CD4-positive, alpha-beta memory T cell (primary cell): ENCODE results near the gene CEP63. TPM values are rescaled to one million over a fixed set of nuclear protein-coding genes. Genes with fewer than 3 reads are reported as not detected.

Source experiments
- CTCF ChIA-PET: fragments of 350-600 bp; sonication (Branson Sonifier 250); formaldehyde crosslinking; loops from one replicate; lab custom pipeline; 2021; ENCODE audit warnings: inconsistent platforms; ENCODE audit not compliant: partially characterized antibody; lab: Charles Lee
- POLR2A ChIA-PET: fragments of 350-600 bp; sonication (Branson Sonifier 250); formaldehyde crosslinking; loops from one replicate; lab custom pipeline; 2021; ENCODE audit not compliant: partially characterized antibody; lab: Charles Lee
- DNase-seq, 5 donors: peaks; one replicate each; pipeline versions ENCODE4 v3.0.0 to v3.0.0-alpha.2; 2020 to 2022; ENCODE audit warnings: mixed read lengths in 1 of 5
- H3K27ac ChIP-seq: one replicate; pipeline ENCODE4 v1.7.0; 2013; ENCODE audit warnings: low read depth, low read length
- H3K27me3 ChIP-seq: 2 replicates; pipeline ENCODE4 v1.7.0; 2013; ENCODE audit warnings: mild to moderate bottlenecking, low read length, moderate library complexity; ENCODE audit not compliant: insufficient read depth
- H3K36me3 ChIP-seq: 2 replicates; pipeline ENCODE4 v1.7.0; 2013; ENCODE audit warnings: mild to moderate bottlenecking, low read length, moderate library complexity; ENCODE audit not compliant: insufficient read depth
- H3K4me1 ChIP-seq: 2 replicates; pipeline ENCODE4 v1.7.0; 2013; ENCODE audit warnings: mild to moderate bottlenecking, low read length, moderate library complexity; ENCODE audit not compliant: insufficient read depth
- H3K4me3 ChIP-seq, 2 donors: one replicate each; pipeline ENCODE4 v1.7.0; 2013; ENCODE audit warnings: low read length in 2 of 2, mild to moderate bottlenecking in 1 of 2
- H3K9me3 ChIP-seq, 2 donors: one replicate each; pipeline ENCODE4 v1.7.0; 2013; ENCODE audit warnings: low read length in 2 of 2, control low read depth in 1 of 2; ENCODE audit not compliant: control insufficient read depth in 1 of 2
- H3K27ac Mint-ChIP-seq, 7 donors: one replicate each; pipeline ENCODE4 v1.8.0; 2020 to 2021; ENCODE audit warnings: mixed read lengths in 7 of 7, mild to moderate bottlenecking in 6 of 7, inconsistent platforms in 3 of 7, moderate library complexity in 3 of 7
- H3K27me3 Mint-ChIP-seq, 2 donors: one replicate each; pipeline ENCODE4 v1.8.0; 2020 to 2021; ENCODE audit warnings: mixed read lengths in 2 of 2
- H3K36me3 Mint-ChIP-seq, 2 donors: one replicate each; pipeline ENCODE4 v1.8.0; 2020 to 2021; ENCODE audit warnings: mixed read lengths in 2 of 2, inconsistent platforms in 1 of 2, mild to moderate bottlenecking in 1 of 2
- H3K4me1 Mint-ChIP-seq, 4 donors: one replicate each; pipeline ENCODE4 v1.8.0; 2020 to 2021; ENCODE audit warnings: mixed read lengths in 4 of 4, mild to moderate bottlenecking in 1 of 4
- H3K4me3 Mint-ChIP-seq, 8 donors: one replicate each; pipeline ENCODE4 v1.8.0; 2020 to 2021; ENCODE audit warnings: mixed read lengths in 8 of 8, mild to moderate bottlenecking in 7 of 8, moderate library complexity in 6 of 8, inconsistent platforms in 3 of 8
- H3K9me3 Mint-ChIP-seq, 8 donors: one replicate each; pipeline ENCODE4 v1.8.0; 2020 to 2021; ENCODE audit warnings: mixed read lengths in 8 of 8, mild to moderate bottlenecking in 5 of 8, inconsistent platforms in 3 of 8, moderate library complexity in 1 of 8
- intact Hi-C: fragments of 100-400 bp; cut with micrococcal nuclease; formaldehyde crosslinking; loops from one replicate; pipeline ENCODE4 v1.15.1; 2023
- polyA plus RNA-seq, 2 donors: library from polyadenylated mRNA; unstranded; fragments of 300-500 nt; fragmentation: Illumina TruSeq; gene quantifications; one replicate each; pipeline ENCODE4 v1.2.3, GENCODE V29; 2021
- total RNA-seq, 2 experiments: library from RNA; stranded (reverse); gene quantifications; one replicate each; pipeline ENCODE4 v1.2.3, GENCODE V29; 2021

CEP63 gene
- total and polyA plus RNA-seq, 4 experiments from 2014 or later: 12.8 to 40.1 (median 25.6) TPM

DNA sequence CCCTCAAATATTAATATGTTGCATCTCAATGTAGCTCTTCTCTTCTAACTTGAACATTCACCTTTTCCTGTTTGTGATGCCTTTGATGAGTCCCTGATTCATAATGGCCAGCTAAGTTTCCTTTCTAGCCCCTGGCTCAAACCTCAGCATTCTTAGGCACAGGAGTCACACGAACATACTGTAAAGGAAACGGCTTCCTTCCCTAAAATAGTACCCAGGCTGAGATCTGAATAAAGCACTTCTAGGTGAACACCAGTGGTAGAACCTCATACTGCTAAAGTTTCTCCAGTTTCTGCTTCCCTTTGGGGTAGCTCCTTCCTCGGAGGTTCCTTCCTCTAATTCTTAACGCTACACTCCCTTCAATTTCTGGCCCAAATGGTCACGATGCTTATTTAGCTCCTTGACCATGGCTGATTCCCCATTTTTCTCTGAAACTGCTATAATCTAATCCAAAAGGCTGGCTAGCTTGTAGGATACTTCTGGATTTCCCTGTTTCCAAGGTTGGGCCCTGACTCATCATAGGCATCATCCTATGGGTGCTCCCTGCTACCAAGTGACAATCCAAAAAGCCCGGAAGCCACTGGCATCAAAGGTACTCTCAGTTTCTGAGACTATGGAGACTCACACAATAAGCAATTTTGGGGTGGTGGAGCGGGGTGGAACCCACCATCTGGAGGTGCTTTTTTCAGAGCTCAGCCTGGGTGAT is 2.5 kb upstream of the CEP63 start:
- H3K27me3 ChIP-seq: no peaks in the 10 kb centered on the region
- peaks cover 32% of the 10 kb centered on the region for H3K36me3 ChIP-seq
- peaks cover 31% of the 10 kb centered on the region for H3K4me1 ChIP-seq
- peaks cover 27 to 56% (median 38%) of the 10 kb centered on the region in 4 donors for H3K4me1 Mint-ChIP-seq
- no peak overlapping the region for H3K4me3 ChIP-seq
- peak overlapping the region in 3 of 7 donors; percentile 26 to 75 (median 51) for H3K27ac Mint-ChIP-seq
- peaks cover 23 to 58% of the 10 kb centered on the region in 2 donors for H3K36me3 Mint-ChIP-seq
- H3K9me3 ChIP-seq: no peaks in the 10 kb centered on the region
- CTCF ChIA-PET: interaction anchor here (0.9 to 6.3 kb wide), 11 partner anchors 8 to 1757 kb away, joined by 3 to 79 read pairs (median 4); partner anchors contain the start of gene RYK
- H3K4me3 Mint-ChIP-seq: peak overlapping the region; percentile 46 to 99 (median 64)
- POLR2A ChIA-PET: interaction anchor here (1.7 kb wide), 1 partner anchor 233 kb away, joined by 6 read pairs; the partner anchor contains the start of gene RYK
- intact Hi-C loops: loop anchor here (10.0 kb wide), 1 partner anchor 1819 kb away; the partner anchor contains the start of gene UBA5
- peaks cover 0 to 7% (median 0%) of the 10 kb centered on the region in 8 donors for H3K9me3 Mint-ChIP-seq
- H3K27ac ChIP-seq: no peak overlapping the region
- H3K27me3 Mint-ChIP-seq: no peaks in the 10 kb centered on the region
- no peak for DNase-seq

DNA sequence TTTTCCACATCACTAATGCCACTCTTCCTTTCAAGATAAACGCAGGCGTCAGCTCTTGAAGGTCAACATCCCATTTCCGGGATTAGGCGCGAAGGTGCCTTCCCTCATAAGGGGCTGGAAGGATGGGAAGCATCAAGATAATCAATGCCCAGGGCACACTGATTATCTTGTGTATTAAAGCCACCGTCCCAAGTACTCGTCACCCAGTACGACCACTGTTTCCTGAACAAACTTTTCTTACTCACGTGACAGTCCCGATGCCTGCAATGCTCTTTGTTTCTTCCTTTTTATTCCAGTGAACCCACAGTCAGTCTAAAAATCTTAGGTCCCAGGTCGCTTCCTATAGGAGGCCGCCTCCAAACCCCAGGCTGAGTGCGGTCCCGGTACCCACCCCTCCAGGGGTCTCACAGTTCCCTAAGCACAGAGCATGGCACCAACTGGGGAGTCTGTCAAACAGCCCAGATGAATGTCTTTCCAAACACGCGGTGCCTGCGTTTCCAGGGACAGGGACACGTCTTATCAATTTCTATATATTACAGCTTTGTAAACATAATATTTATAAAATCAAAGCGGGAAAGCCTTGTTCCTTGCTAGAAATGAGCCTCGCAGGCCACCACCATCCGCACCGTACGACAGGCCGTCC is 661 bp upstream of the CEP63 start:
- peak in 1 of 5 donors; percentile 41 for DNase-seq
- Mint-ChIP-seq H3K9me3 (peaks cover 0 to 7% (median 0%) of the 10 kb centered on the region in 8 donors), H3K27ac (peak overlapping the region; percentile 97 to 100 (median 99)), H3K4me1 (peaks cover 27 to 64% (median 42%) of the 10 kb centered on the region in 4 donors), H3K4me3 (peak overlapping the region; percentile 94 to 100 (median 99)), H3K27me3 (no peaks in the 10 kb centered on the region), H3K36me3 (peaks cover 19 to 49% of the 10 kb centered on the region in 2 donors)
- H3K36me3 ChIP-seq: peaks cover 21% of the 10 kb centered on the region
- H3K4me3 ChIP-seq: peak overlapping the region; percentile 92 to 95
- no peaks in the 10 kb centered on the region for H3K27me3 ChIP-seq
- H3K27ac ChIP-seq: peak overlapping the region; percentile 88
- ChIA-PET CTCF (interaction anchor here (1.1 to 6.3 kb wide), 4 partner anchors 9 to 912 kb away, joined by 3 to 79 read pairs (median 12); partner anchors contain the start of gene CDV3), POLR2A (interaction anchor here (1.0 to 3.4 kb wide), 7 partner anchors 10 to 1759 kb away, joined by 3 to 31 read pairs (median 5); partner anchors contain the start of genes CDV3 and RYK)
- no peaks in the 10 kb centered on the region for H3K9me3 ChIP-seq
- H3K4me1 ChIP-seq: peaks cover 31% of the 10 kb centered on the region
- intact Hi-C loops: loop anchor here (5.0 to 10.0 kb wide), 4 partner anchors 678 to 1820 kb away; partner anchors contain the start of genes MSL2, SRPRB, TOPBP1 and UBA5

DNA sequence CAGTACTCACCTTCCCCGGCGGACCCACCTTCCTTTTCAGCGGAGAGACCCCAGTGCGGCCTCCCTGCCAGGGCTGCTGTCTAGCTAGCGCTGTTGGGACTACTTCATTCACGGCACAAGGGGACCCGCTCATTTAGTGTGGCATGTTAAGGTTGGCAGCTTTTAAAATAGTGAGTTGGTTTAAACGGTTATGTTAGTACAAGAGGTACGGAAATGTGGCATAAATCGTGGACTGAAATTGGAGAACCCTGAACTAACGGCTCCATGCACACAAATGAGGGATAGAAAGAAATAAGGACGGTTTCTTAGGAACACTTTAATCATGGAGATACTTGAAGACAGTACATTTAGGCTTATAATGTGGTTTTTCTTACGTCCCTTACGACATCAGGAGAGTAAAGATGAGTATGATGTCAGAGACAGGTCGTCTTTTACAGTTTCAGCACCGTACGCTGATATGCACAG is 752 bp downstream of the CEP63 start:
- Mint-ChIP-seq H3K4me1 (peaks cover 28 to 64% (median 44%) of the 10 kb centered on the region in 4 donors), H3K9me3 (peaks cover 0 to 7% (median 0%) of the 10 kb centered on the region in 8 donors), H3K27ac (peak overlapping the region; percentile 97 to 100 (median 99)), H3K4me3 (peak overlapping the region; percentile 94 to 100 (median 99)), H3K36me3 (peaks cover 12 to 35% of the 10 kb centered on the region in 2 donors), H3K27me3 (no peaks in the 10 kb centered on the region)
- intact Hi-C loops: loop anchor here (1.0 to 10.0 kb wide), 7 partner anchors 236 to 1822 kb away; partner anchors contain the start of genes CDV3, MSL2, NPHP3 and RYK
- peaks cover 31% of the 10 kb centered on the region for H3K4me1 ChIP-seq
- peak in 4 of 5 donors; percentile 49 to 60 (median 54) for DNase-seq
- no peaks in the 10 kb centered on the region for H3K9me3 ChIP-seq
- CTCF ChIA-PET: interaction anchor here (1.0 to 6.3 kb wide), 8 partner anchors 9 to 913 kb away, joined by 3 to 79 read pairs (median 4); partner anchors contain the start of gene CDV3
- peak overlapping the region; percentile 92 to 95 for H3K4me3 ChIP-seq
- POLR2A ChIA-PET: interaction anchor here (0.6 to 3.4 kb wide), 5 partner anchors 12 to 914 kb away, joined by 3 to 31 read pairs (median 16); partner anchors contain the start of genes CDV3 and RYK
- H3K27me3 ChIP-seq: no peaks in the 10 kb centered on the region
- peaks cover 10% of the 10 kb centered on the region for H3K36me3 ChIP-seq
- peak overlapping the region; percentile 88 for H3K27ac ChIP-seq

DNA sequence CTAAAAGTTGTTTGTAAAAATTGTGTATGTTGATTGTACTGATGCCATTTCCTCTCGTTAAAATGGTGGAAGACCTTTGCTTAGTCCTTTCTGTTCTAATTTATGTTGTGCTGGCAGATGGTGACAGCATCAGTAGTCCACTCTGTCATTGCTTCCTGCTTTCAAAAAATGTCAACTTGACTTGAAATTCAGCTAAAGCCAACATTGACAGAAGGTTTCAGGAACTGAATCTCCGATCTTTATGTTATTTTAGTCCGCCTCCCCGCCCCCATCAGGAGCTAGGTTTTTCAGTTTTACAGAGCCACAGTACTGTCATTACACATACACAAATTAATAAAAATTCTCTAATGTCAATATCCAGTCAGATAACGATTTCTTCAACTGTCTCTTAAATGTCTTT is 1.5 kb downstream of the CEP63 start:
- DNase-seq: no peak
- CTCF ChIA-PET: interaction anchor here (1.5 to 6.3 kb wide), 4 partner anchors 12 to 275 kb away, joined by 3 to 79 read pairs (median 12); no protein-coding TSS in a partner anchor
- peak overlapping the region; percentile 54 to 100 (median 81) for H3K27ac Mint-ChIP-seq
- Histone ChIP-seq H3K27ac (no peak overlapping the region), H3K36me3 (peaks cover 4% of the 10 kb centered on the region), H3K4me1 (peaks cover 31% of the 10 kb centered on the region), H3K4me3 (no peak overlapping the region), H3K27me3 (no peaks in the 10 kb centered on the region), H3K9me3 (no peaks in the 10 kb centered on the region)
- peaks cover 0 to 7% (median 0%) of the 10 kb centered on the region in 8 donors for H3K9me3 Mint-ChIP-seq
- no peaks in the 10 kb centered on the region for H3K27me3 Mint-ChIP-seq
- intact Hi-C loops: loop anchor here (5.0 to 10.0 kb wide), 4 partner anchors 680 to 1823 kb away; partner anchors contain the start of genes MSL2, SRPRB, TOPBP1 and UBA5
- POLR2A ChIA-PET: interaction anchor here (2.8 to 3.4 kb wide), 2 partner anchors 236 to 914 kb away, joined by 16 to 28 read pairs; partner anchors contain the start of genes CDV3 and RYK
- peaks cover 28 to 62% (median 43%) of the 10 kb centered on the region in 4 donors for H3K4me1 Mint-ChIP-seq
- H3K4me3 Mint-ChIP-seq: peak overlapping the region; percentile 67 to 100 (median 98)
- peaks cover 7 to 29% of the 10 kb centered on the region in 2 donors for H3K36me3 Mint-ChIP-seq

DNA sequence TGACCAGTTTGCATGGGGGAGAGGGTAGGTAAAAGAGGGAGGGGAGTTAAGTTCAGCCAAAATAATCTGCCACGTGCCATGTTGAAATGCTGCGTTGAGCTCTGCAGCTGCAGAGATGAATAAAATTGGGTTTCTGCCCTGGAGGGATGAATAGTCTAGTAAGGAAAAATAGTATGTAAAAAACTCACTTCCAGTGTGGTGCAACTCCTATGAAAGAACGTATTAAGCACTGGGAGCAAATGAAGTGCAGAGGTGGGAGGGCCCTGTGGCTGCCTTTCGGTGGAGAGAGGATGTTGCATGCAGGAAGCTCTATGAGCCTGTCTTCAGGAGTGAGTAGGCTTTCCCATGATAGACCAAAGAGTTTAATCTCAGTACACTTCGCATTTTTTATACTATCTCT is 8.6 kb downstream of the CEP63 start:
- no peak for DNase-seq
- ChIA-PET POLR2A (interaction anchor here (0.6 kb wide), 1 partner anchor 46 kb away, joined by 3 read pairs; no protein-coding TSS in a partner anchor), CTCF (interaction anchor here (0.6 to 1.2 kb wide), 4 partner anchors 12 to 282 kb away, joined by 3 to 4 read pairs (median 4); no protein-coding TSS in a partner anchor)
- Histone ChIP-seq H3K4me1 (no peaks in the 10 kb centered on the region), H3K27me3 (no peaks in the 10 kb centered on the region), H3K4me3 (no peak overlapping the region), H3K27ac (no peak overlapping the region), H3K36me3 (no peaks in the 10 kb centered on the region), H3K9me3 (no peaks in the 10 kb centered on the region)
- peaks cover 37 to 38% of the 10 kb centered on the region in 2 donors for H3K36me3 Mint-ChIP-seq
- H3K4me1 Mint-ChIP-seq: peaks cover 31 to 47% (median 40%) of the 10 kb centered on the region in 4 donors
- H3K27ac Mint-ChIP-seq: no peak overlapping the region
- H3K27me3 Mint-ChIP-seq: no peaks in the 10 kb centered on the region
- no peak overlapping the region for H3K4me3 Mint-ChIP-seq
- no peaks in the 10 kb centered on the region for H3K9me3 Mint-ChIP-seq
- intact Hi-C loops: no loop called here

DNA sequence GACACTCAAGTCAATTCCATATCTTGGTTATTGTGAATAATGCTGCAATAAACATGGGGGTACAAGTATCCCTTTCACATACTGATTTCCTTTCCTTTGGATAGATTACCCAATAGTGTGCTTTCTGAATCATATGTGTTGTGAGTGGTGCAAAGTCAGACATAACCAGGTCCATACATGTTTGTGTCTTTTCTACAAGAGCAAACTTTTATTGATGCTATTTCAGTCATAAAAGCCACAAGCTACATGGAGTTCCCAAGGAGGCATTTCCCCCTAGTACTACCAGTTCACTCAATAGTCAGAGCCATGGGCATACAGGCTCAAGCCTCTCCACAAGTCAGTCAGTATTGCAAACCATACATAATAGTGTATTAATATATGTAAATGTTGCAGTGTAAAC is 10.1 kb downstream of the CEP63 start:
- no peak for DNase-seq

More for the DNA sequence above, 10.1 kb downstream of the CEP63 start:
- ChIA-PET CTCF (interaction anchor here (1.0 kb wide), 1 partner anchor 9 kb away, joined by 4 read pairs; no protein-coding TSS in a partner anchor), POLR2A (no interaction called here)
- peak overlapping the region in 3 of 7 donors; percentile 40 to 70 (median 61) for H3K27ac Mint-ChIP-seq
- H3K36me3 Mint-ChIP-seq: peaks cover 47% of the 10 kb centered on the region in 2 donors
- H3K4me1 Mint-ChIP-seq: peaks cover 33 to 56% (median 43%) of the 10 kb centered on the region in 4 donors
- H3K36me3 ChIP-seq: no peaks in the 10 kb centered on the region
- intact Hi-C loops: no loop called here
- no peak overlapping the region for H3K4me3 ChIP-seq
- H3K27me3 Mint-ChIP-seq: no peaks in the 10 kb centered on the region
- H3K27me3 ChIP-seq: no peaks in the 10 kb centered on the region
- peaks cover 0 to 4% (median 0%) of the 10 kb centered on the region in 8 donors for H3K9me3 Mint-ChIP-seq
- no peaks in the 10 kb centered on the region for H3K4me1 ChIP-seq
- H3K27ac ChIP-seq: no peak overlapping the region
- no peak overlapping the region for H3K4me3 Mint-ChIP-seq
- no peaks in the 10 kb centered on the region for H3K9me3 ChIP-seq
